Aorta (tissue), 5 donors: ENCODE measurements around the gene ZNF592. TPM values are rescaled to one million over a fixed set of nuclear protein-coding genes. Genes with fewer than 3 reads are reported as not detected.

Experiments
- ATAC-seq: fragments of 200-7000 bp; cut with Tn5 transposase; one replicate; pipeline ENCODE4 v1.9.1; 2022; ENCODE audit warnings: moderate library complexity; ENCODE audit not compliant: low FRiP score
- DNase-seq, 2 donors: peaks; one replicate each; pipeline ENCODE4 v3.0.0-alpha.2; 2020
- H3K27ac ChIP-seq, 2 donors: one replicate each; pipeline ENCODE4 v1.5.1; 2013; ENCODE audit warnings: low read length in 2 of 2, mild to moderate bottlenecking in 2 of 2, moderate library complexity in 2 of 2, control low read depth in 1 of 2, inconsistent platforms in 1 of 2, low read depth in 1 of 2
- H3K27me3 ChIP-seq, 2 donors: one replicate each; pipeline ENCODE4 v1.6.1; 2013; ENCODE audit warnings: control low read depth in 1 of 2, low read length in 1 of 2, mild to moderate bottlenecking in 1 of 2, moderate library complexity in 1 of 2; ENCODE audit not compliant: insufficient read depth in 2 of 2, control insufficient read depth in 1 of 2
- H3K36me3 ChIP-seq, 2 donors: one replicate each; pipeline ENCODE4 v1.6.1; 2013; ENCODE audit warnings: control low read depth in 1 of 2, low read length in 1 of 2, mild to moderate bottlenecking in 1 of 2; ENCODE audit not compliant: insufficient read depth in 2 of 2, control insufficient read depth in 1 of 2
- H3K4me1 ChIP-seq, 2 donors: one replicate each; pipeline ENCODE4 v1.6.1; 2013; ENCODE audit warnings: low read length in 2 of 2, control low read depth in 1 of 2, mild to moderate bottlenecking in 1 of 2, moderate library complexity in 1 of 2; ENCODE audit not compliant: insufficient read depth in 2 of 2, control insufficient read depth in 1 of 2
- H3K4me3 ChIP-seq, 2 donors: one replicate each; pipeline ENCODE4 v1.5.1; 2013; ENCODE audit warnings: low read length in 2 of 2, control low read depth in 1 of 2, mild to moderate bottlenecking in 1 of 2
- H3K9me3 ChIP-seq: one replicate; pipeline ENCODE4 v1.6.1; 2013; ENCODE audit warnings: mild to moderate bottlenecking, low read length; ENCODE audit not compliant: control insufficient read depth
- WGBS, 2 donors: extraction: QIAGEN DNeasy Blood & Tissue Kit; methylation state at CpG; one replicate each; pipeline ENCODE4 v1.1.7; 2013; 5-methylcytosine and 5-hydroxymethylcytosine counted together
- intact Hi-C, 2 donors: fragments of 100-400 bp; cut with DNase I; formaldehyde crosslinking; loops; one replicate each; pipeline versions ENCODE4 v1.14.2 to v1.15.0; 2022
- polyA plus RNA-seq, 2 donors: library from polyadenylated mRNA; stranded (reverse); fragments of 200-250 nt; gene quantifications; one replicate each; pipeline ENCODE4 v1.2.3, GENCODE V29; 2013
- total RNA-seq, 2 donors: library from RNA; stranded (reverse); fragmentation: NEBNext Ultra II Directional; extraction: Animal tissue kit (Norgen Biotek cat#: 25700); gene quantifications; one replicate each; pipeline ENCODE4 v1.2.1, GENCODE V29; 2021
- donor health status: healthy with polysubstance abuse.
- donor health status: Bipolar disorder and iron deficiency.
- donor health status: DM: no; HTN: no; CAD: no.
- donor health status: DM: no; HTN: no; CAD: no.
- donor health status: DM: yes; HTN: yes; CAD: no.

Gene ZNF592
- total and polyA plus RNA-seq, 4 donors = 6.8 to 35.8 (median 19.2) TPM

- Histone ChIP-seq H3K36me3 (peaks cover 0 to 3% of the 10 kb centered on the region in 2 donors), H3K27me3 (no peaks in the 10 kb centered on the region), H3K4me3 (no peak overlapping the region), H3K27ac (peak overlapping the region in 1 of 2 donors; percentile 5), H3K4me1 (no peaks in the 10 kb centered on the region), H3K9me3 (no peaks in the 10 kb centered on the region)
- no peak for DNase-seq
- WGBS, 2 donors = 90 to 91% methylated on average over 5 of the region's 5 CpGs
- intact Hi-C loops = no loop called here
- no peak for ATAC-seq
Measured at GRCh38 chr15:84852212-84852611, 103.8 kb downstream of the ZNF592 start.

DNA sequence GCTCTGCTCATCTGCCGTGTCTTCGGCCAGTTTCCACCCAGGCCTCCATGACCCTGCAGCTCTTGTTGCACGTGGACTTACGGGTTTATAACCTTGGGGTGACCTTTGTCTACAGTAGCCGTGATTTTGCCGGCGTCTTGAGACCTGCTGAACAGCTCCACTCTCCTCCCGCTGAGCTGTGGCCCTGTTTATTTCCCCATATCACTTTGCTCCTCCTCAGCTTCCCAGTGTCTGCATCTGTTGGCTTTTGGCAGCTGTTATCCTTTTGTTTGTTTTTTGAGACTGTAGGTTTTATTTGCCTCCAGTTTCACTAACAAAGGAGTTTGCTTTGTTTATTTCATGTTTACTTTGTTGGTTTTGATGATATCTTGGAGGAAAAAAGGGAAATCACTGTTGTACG is 106.7 kb downstream of the ZNF592 start:
- intact Hi-C loops = no loop called here
- Histone ChIP-seq H3K36me3 (peaks cover 0 to 11% of the 10 kb centered on the region in 2 donors), H3K4me3 (no peak overlapping the region), H3K27ac (no peak overlapping the region), H3K9me3 (no peaks in the 10 kb centered on the region), H3K4me1 (no peaks in the 10 kb centered on the region), H3K27me3 (no peaks in the 10 kb centered on the region)
- ATAC-seq (no peak), DNase-seq (no peak)
- WGBS, 2 donors = 78 to 83% methylated on average over 9 of the region's 9 CpGs

DNA sequence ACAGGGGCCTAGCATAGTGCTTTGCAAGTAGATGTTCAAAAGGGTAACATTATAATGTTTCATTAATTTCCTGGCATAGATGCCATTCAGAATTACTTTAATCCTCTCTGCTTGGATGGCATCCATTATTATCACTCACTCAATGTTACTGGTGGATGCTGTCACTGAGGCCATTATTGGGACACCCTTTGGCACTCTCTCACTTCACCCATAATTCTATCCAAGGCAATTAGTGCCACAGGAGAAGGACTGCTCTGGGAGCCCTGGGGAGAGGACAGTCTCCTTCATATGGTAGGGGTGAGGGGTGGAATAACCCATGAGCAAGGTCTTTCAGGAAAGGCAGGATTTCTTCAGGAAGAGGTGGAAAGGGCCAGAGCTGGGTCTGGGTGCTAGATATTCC is 107.4 kb downstream of the ZNF592 start:
- no peak overlapping the region for H3K27ac ChIP-seq
- intact Hi-C loops = no loop called here
- no peak for DNase-seq
- H3K4me3 ChIP-seq = no peak overlapping the region
- no peaks in the 10 kb centered on the region for H3K4me1 ChIP-seq
- ATAC-seq = no peak
- H3K36me3 ChIP-seq = peaks cover 0 to 11% of the 10 kb centered on the region in 2 donors
- no peaks in the 10 kb centered on the region for H3K27me3 ChIP-seq
- H3K9me3 ChIP-seq = no peaks in the 10 kb centered on the region

Other genes with a start within 250 kb of the ZNF592 start
- 1 to 10 TPM; 4.1 to 6.7 TPM for gene ZSCAN2, start 147.6 kb upstream of the ZNF592 start, total RNA-seq
- gene ZSCAN2, start 147.6 kb upstream of the ZNF592 start, polyA plus RNA-seq = 1 to 10 TPM; 1.3 to 7.1 TPM
- gene WDR73, start 94.3 kb upstream of the ZNF592 start, total RNA-seq = 10 to 100 TPM; 19.5 to 27.3 TPM
- gene WDR73, start 94.3 kb upstream of the ZNF592 start, polyA plus RNA-seq = 10 to 100 TPM in 1 of 2 donors, 1 to 10 TPM in 1; 4.9 to 47.0 TPM
- gene NMB, start 90.4 kb upstream of the ZNF592 start, total RNA-seq = 10 to 100 TPM in 1 of 2 donors, 1 to 10 TPM in 1; 5.2 to 12.5 TPM
- 1 to 10 TPM; 3.8 to 4.3 TPM for gene NMB, start 90.4 kb upstream of the ZNF592 start, polyA plus RNA-seq
- 100 to 1,000 TPM in 1 of 2 donors, 10 to 100 TPM in 1; 99.3 to 115 TPM for gene SEC11A, start 32.5 kb upstream of the ZNF592 start, total RNA-seq
- gene SEC11A, start 32.5 kb upstream of the ZNF592 start, polyA plus RNA-seq = 100 to 1,000 TPM; 193 to 327 TPM
- 10 to 100 TPM; 77.0 to 86.8 TPM for gene ALPK3, start 68.8 kb downstream of the ZNF592 start, total RNA-seq
- gene ALPK3, start 68.8 kb downstream of the ZNF592 start, polyA plus RNA-seq = 10 to 100 TPM in 1 of 2 donors, 1 to 10 TPM in 1; 6.8 to 11.1 TPM
- 1 to 10 TPM; 2.0 to 4.1 TPM for gene SLC28A1, start 136.1 kb downstream of the ZNF592 start, total RNA-seq
- gene SLC28A1, start 136.1 kb downstream of the ZNF592 start, polyA plus RNA-seq = 1 to 10 TPM in 1 of 2 donors, under 1 TPM in 1; 0.97 to 2.8 TPM
- 10 to 100 TPM; 68.8 to 71.1 TPM for gene PDE8A, start 233.3 kb downstream of the ZNF592 start, total RNA-seq
- gene PDE8A, start 233.3 kb downstream of the ZNF592 start, polyA plus RNA-seq = 10 to 100 TPM in 1 of 2 donors, 1 to 10 TPM in 1; 8.5 to 24.3 TPM